OCI-LY1 (cell line): ENCODE measurements around the gene ENTPD2.

Source experiments
- H2AFZ ChIP-seq: fragments of 200-600 bp; sonication (generic), shearing (Covaris generic); 2 replicates; pipeline ENCODE4 v1.6.0; 2014; ENCODE audit warnings: antibody characterized with exemption, mild to moderate bottlenecking, low read length
- H3F3A ChIP-seq: fragments of 200-600 bp; sonication (generic), shearing (Covaris generic); 2 replicates; pipeline ENCODE4 v1.6.0; 2014; ENCODE audit warnings: mild to moderate bottlenecking, antibody characterized with exemption, low read length, moderate library complexity; ENCODE audit not compliant: insufficient read depth
- H3K27ac ChIP-seq: fragments of 200-600 bp; sonication (generic); 2 replicates; pipeline ENCODE4 v1.5.1; 2014; ENCODE audit warnings: low read length, mixed run types, mild to moderate bottlenecking, low read depth; ENCODE audit not compliant: poor library complexity, severe bottlenecking
- H3K27me3 ChIP-seq: fragments of 200-600 bp; sonication (generic); 2 replicates; pipeline ENCODE4 v1.6.0; 2014; ENCODE audit warnings: antibody characterized with exemption, mild to moderate bottlenecking, low read length, moderate library complexity; ENCODE audit not compliant: insufficient read depth
- H3K36me3 ChIP-seq: fragments of 200-600 bp; sonication (generic); 2 replicates; pipeline ENCODE4 v1.6.1; 2014; ENCODE audit warnings: mild to moderate bottlenecking, antibody characterized with exemption, low read length, moderate library complexity, mixed read lengths; ENCODE audit not compliant: insufficient read depth
- H3K4me1 ChIP-seq: fragments of 200-600 bp; sonication (generic); 2 replicates; pipeline ENCODE4 v1.5.1; 2014; ENCODE audit warnings: mild to moderate bottlenecking, low read length, moderate library complexity; ENCODE audit not compliant: insufficient read depth, severe bottlenecking
- H3K4me2 ChIP-seq: fragments of 200-600 bp; sonication (generic), shearing (Covaris generic); 2 replicates; pipeline ENCODE4 v1.6.1; 2014; ENCODE audit warnings: low read length
- H3K4me3 ChIP-seq: fragments of 200-600 bp; sonication (generic); 2 replicates; pipeline ENCODE4 v1.5.1; 2014; ENCODE audit warnings: low read length, low read depth, mild to moderate bottlenecking, mixed read lengths; ENCODE audit not compliant: poor library complexity, severe bottlenecking
- H3K79me2 ChIP-seq: fragments of 200-600 bp; shearing (Covaris generic); 2 replicates; pipeline ENCODE4 v1.6.1; 2016; ENCODE audit warnings: mixed run types, low read length, mixed read lengths; ENCODE audit not compliant: insufficient read depth
- H3K9ac ChIP-seq: fragments of 200-600 bp; sonication (generic), shearing (Covaris generic); 2 replicates; pipeline ENCODE4 v1.6.1; 2014; ENCODE audit warnings: mild to moderate bottlenecking, low read length, mixed read lengths
- H3K9me2 ChIP-seq: fragments of 200-600 bp; sonication (generic), shearing (Covaris generic); 2 replicates; pipeline ENCODE4 v1.6.1; 2014; ENCODE audit warnings: low read depth, mild to moderate bottlenecking, low read length, mixed read lengths
- H3K9me3 ChIP-seq: fragments of 200-600 bp; shearing (Covaris generic); 2 replicates; pipeline ENCODE4 v1.6.1; 2014; ENCODE audit warnings: low read length, mixed read lengths
- H4K20me1 ChIP-seq: fragments of 200-600 bp; sonication (generic), shearing (Covaris generic); 2 replicates; pipeline ENCODE4 v1.6.0; 2016; ENCODE audit warnings: mild to moderate bottlenecking, low read length; ENCODE audit not compliant: insufficient read depth
- EZH2 ChIP-seq: fragments of 200-600 bp; sonication (generic), shearing (Covaris generic); IDR thresholded peaks from 2 replicates; pipeline ENCODE4 v1.8.0; 2017; ENCODE audit warnings: borderline replicate concordance, mixed run types, mild to moderate bottlenecking, antibody characterized with exemption, low read length, moderate library complexity, mixed read lengths
- TF ChIP-seq, protein P1 (sequence below): fragments of 200-600 bp; sonication (generic), shearing (Covaris generic); IDR thresholded peaks from 2 replicates; pipeline ENCODE4 v1.5.1; 2017; ENCODE audit warnings: mild to moderate bottlenecking, antibody characterized with exemption, low read length, moderate library complexity, mixed read lengths

ENTPD2 gene

DNA sequence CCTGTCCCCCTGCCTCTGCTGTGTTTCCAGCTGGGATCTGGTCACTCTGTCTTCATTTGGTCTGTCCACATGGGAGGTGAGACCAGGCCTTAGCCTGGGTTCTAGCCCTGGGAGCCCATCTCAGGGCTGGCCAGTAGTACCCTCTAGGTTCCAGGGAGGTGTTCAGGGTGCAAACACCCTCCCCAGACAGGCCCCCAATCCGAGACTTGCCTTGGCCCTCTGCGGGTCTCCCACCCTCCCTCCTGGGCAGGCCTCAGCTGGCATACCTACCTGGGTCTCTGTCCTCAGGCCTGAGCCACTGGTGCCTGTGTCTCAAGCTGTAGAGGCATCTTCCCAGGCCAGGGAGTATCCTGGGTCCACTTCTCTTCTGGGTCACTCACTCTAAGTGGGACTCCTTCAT is 17.4 kb upstream of the ENTPD2 start:
- Histone ChIP-seq H3K9me2 (no peaks in the 10 kb centered on the region), H3K9ac (peak overlapping the region; percentile 87), H3K4me1 (peaks cover 39% of the 10 kb centered on the region), H3K36me3 (peaks cover 5% of the 10 kb centered on the region; the same call in 1 of the 2 replicates), H3K79me2 (peaks cover 6% of the 10 kb centered on the region; the same call in 1 of the 2 replicates), H3K9me3 (no peaks in the 10 kb centered on the region), H3F3A (no peaks in the 10 kb centered on the region), H3K4me3 (peak overlapping the region; percentile 75), H3K4me2 (peak overlapping the region; percentile 86), H4K20me1 (no peaks in the 10 kb centered on the region), H3K27ac (peak overlapping the region; percentile 67), H2AFZ (no peak overlapping the region), H3K27me3 (no peaks in the 10 kb centered on the region)
- TF ChIP-seq, protein P1, sequence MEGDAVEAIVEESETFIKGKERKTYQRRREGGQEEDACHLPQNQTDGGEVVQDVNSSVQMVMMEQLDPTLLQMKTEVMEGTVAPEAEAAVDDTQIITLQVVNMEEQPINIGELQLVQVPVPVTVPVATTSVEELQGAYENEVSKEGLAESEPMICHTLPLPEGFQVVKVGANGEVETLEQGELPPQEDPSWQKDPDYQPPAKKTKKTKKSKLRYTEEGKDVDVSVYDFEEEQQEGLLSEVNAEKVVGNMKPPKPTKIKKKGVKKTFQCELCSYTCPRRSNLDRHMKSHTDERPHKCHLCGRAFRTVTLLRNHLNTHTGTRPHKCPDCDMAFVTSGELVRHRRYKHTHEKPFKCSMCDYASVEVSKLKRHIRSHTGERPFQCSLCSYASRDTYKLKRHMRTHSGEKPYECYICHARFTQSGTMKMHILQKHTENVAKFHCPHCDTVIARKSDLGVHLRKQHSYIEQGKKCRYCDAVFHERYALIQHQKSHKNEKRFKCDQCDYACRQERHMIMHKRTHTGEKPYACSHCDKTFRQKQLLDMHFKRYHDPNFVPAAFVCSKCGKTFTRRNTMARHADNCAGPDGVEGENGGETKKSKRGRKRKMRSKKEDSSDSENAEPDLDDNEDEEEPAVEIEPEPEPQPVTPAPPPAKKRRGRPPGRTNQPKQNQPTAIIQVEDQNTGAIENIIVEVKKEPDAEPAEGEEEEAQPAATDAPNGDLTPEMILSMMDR, result no peak
- TF ChIP-seq EZH2, result no peak

DNA sequence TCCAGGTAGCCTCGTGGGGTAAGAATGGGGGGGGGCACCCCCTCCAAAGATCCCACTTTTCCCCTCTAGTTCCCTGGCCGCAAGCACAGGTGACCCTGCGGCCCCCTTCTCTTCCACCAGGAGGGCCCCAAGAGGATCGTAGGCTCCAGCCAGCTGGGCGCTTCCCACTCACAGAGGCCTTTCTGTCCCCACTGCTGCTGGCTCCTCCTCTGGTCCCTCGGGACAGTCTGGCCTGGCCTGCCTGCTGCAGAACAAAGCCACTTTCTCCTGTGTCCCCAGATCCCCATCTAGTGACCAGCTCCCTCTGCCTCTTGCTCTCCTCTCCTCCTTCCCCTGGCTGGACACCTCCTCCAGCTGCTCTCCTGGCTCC is 17.0 kb upstream of the ENTPD2 start:
- 0 out of 2 replicates have a peak overlapping the region, but pooled peaks have one; percentile 25 for H2AFZ ChIP-seq

DNA sequence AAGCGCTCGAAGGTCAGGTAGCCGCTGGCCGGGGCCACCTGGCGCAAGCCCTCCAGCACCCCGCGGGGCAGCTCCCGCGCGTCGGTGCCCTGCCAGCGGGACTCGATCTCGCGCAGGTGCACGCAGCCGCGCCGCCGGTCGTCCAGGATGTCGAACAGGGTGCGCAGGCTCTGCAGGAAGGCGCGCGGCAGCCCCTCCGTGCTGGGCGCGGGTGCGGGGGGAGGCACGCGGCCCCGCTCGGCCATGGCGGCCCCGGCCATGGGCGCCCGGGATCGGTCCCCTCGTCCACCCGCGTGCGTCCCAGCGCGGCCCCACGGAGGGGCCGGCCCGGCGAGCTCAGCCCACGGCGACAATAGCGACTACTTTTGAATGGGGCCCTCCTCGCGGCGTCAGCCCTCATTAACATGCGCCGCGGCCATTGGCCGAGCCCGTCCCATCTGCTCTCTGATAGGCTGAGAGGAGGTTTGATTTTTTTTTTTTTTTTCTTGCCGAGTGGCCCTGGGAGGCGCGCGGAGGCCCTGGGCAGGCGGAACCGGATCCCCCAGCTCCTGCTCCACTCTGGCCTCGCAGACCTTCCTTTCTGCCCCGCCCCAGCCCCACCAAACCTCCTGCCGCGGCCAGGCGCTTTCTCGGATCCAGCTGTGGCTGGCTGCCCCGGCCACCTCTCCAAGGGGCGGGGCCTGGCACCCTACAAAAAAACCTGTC is 16.5 kb upstream of the ENTPD2 start, which contains the start of gene SAPCD2:
TSS of gene SAPCD2 (minus strand) at position 357 of the 705 bp plus-strand sequence. CDS start at position 260, 97 bp downstream.
- peak within 1 kb of the TSS; percentile 86 for H3K4me2 ChIP-seq
- H3K9ac ChIP-seq, result peak within 1 kb of the TSS; percentile 87
- no peaks in the 10 kb centered on the region for H3F3A ChIP-seq
- H3K27me3 ChIP-seq, result no peaks in the 10 kb centered on the region
- no peak for TF ChIP-seq EZH2
- TF ChIP-seq, protein P1, result no peak
- H3K27ac ChIP-seq, result peak within 1 kb of the TSS; percentile 75
- H3K36me3 ChIP-seq, result peaks cover 14% of the 10 kb centered on the region; the same call in 1 of the 2 replicates
- peaks cover 37% of the 10 kb centered on the region for H3K4me1 ChIP-seq
- H3K9me2 ChIP-seq, result no peaks in the 10 kb centered on the region
- H3K4me3 ChIP-seq, result peak within 1 kb of the TSS; percentile 75
- no peaks in the 10 kb centered on the region for H3K9me3 ChIP-seq
- 0 out of 2 replicates have a peak within 1 kb of the TSS, but pooled peaks have one; percentile 25 for H2AFZ ChIP-seq
- no peaks in the 10 kb centered on the region for H4K20me1 ChIP-seq
- H3K79me2 ChIP-seq, result peaks cover 6% of the 10 kb centered on the region; the same call in 1 of the 2 replicates

More for the DNA sequence above, 17.0 kb upstream of the ENTPD2 start:
- H3K27me3 ChIP-seq, result no peaks in the 10 kb centered on the region
- H3K4me1 ChIP-seq, result peaks cover 39% of the 10 kb centered on the region
- H3K9me3 ChIP-seq, result no peaks in the 10 kb centered on the region
- TF ChIP-seq, protein P1, result no peak
- no peak for TF ChIP-seq EZH2
- no peaks in the 10 kb centered on the region for H3K9me2 ChIP-seq
- peaks cover 9% of the 10 kb centered on the region; the same call in 1 of the 2 replicates for H3K36me3 ChIP-seq
- H3F3A ChIP-seq, result no peaks in the 10 kb centered on the region
- peak overlapping the region; percentile 87 for H3K9ac ChIP-seq
- H3K27ac ChIP-seq, result peak overlapping the region; percentile 67
- peaks cover 6% of the 10 kb centered on the region; the same call in 1 of the 2 replicates for H3K79me2 ChIP-seq
- H3K4me2 ChIP-seq, result peak overlapping the region; percentile 86
- H4K20me1 ChIP-seq, result no peaks in the 10 kb centered on the region
- peak overlapping the region; percentile 75 for H3K4me3 ChIP-seq
